Stimulated activated CD8-positive, alpha-beta memory T cell treated with anti-CD3 and anti-CD28 coated beads, Interleukin-4, amount 100 ng/mL, for 24 hours (primary cell): ENCODE results near the gene IWS1.

ENCODE experiments used
- DNase-seq: peaks from one replicate; pipeline ENCODE4 v3.0.0-alpha.2; 2020; ENCODE audit warnings: low read depth

Gene IWS1

DNA sequence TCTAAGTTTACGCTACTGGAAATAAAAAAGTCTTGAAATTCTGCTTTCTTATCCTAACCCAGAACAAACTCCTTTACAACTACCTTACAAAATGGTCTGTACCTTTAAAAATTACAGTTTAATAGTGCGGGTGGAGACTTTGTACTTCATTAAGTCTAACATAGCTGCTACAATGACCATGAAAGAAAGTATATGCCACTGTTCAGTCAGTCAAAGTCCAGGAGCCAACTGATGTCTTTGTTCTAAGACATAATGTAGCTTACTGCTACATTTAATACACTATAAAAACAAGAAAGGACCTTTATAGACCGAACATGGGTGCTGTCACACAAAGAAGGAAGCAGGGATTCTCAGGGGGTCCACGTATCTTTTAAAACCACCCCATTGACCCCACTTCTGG is 36.0 kb downstream of the IWS1 start:
- DNase-seq = no peak

DNA sequence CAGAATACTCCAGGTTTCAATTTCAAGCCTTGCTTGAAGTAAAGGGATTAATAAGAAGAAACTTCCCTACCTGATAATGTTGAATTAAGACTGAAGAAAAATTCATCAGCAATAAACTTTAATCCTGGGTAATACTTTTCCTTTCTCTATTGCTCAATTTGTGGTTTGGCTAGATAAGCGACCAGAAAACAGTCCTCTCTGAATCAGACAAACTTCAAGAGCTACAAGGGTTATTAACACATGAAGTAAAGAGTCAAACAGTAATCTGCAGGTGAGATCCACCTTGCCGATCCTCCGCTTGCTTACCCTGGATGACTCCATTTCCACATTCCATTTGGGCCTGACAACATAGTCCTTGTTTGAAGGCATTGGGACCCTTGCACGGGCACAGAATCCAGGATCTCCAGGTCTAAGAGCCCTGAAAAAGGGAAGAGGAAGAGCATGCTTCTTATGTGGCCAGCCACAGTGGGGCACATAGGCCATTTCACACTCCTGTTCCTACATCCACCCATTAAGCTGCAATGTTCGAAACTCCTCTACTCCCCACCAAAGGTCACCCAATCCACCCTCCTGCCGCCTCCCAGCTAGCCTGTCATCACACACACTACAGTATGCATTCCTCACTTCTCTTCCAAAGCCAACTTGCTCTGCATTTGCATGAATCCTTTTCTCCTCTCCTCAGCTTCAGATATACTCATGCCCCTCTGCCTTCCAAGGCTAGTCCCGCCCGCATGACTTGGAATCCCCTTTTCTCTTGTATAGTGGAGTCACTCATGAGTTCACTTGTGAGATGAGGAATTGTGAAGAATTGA is 39.8 kb downstream of the IWS1 start:
- no peak for DNase-seq

DNA sequence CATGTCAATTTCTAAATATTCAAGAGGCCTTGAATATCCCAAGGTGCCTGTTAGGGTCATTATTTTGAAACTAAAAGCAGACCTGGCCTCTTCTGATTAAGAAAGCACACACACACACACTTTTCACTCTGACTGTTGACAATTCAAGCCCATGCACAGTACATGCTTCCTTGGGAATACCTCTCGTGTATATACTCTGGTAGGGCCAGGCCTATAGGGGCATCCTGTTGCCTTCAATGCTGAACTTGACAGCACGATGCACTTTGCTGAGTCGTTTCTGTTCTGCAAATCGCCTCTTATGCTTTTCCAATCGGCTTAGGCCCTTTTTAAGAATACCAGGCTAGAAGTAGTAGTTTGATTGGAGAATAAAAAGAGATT is 40.6 kb downstream of the IWS1 start:
- no peak for DNase-seq

DNA sequence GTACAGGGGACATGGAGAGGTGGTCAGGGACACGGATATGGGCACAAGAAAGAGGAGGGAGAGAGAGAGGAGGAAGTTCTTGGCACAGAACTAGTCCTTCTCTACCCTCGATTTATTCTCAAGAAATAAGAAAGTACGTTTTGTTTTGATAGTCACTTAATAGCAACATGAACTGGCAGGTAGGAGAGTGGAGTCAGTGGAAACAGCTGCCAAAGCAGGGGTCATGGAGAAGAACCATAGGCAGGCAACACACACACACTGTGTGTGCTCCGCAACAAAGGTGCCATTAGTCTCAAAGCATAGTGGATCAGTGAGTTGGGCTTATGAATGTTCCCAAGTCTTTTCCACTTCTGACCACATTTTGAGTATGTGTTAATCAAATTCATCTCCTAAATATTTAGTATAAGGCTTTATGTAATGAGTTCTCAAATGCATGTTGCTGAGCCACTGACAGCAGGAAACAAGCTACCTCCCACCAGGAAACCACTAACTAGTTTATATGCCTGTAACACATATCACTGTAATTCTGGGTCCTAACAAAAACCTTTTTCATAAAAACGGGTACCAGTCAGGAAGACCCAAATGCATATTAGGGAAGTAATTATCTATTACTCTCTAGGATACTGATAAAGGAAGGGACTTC is 41.1 kb downstream of the IWS1 start:
- no peak for DNase-seq

DNA sequence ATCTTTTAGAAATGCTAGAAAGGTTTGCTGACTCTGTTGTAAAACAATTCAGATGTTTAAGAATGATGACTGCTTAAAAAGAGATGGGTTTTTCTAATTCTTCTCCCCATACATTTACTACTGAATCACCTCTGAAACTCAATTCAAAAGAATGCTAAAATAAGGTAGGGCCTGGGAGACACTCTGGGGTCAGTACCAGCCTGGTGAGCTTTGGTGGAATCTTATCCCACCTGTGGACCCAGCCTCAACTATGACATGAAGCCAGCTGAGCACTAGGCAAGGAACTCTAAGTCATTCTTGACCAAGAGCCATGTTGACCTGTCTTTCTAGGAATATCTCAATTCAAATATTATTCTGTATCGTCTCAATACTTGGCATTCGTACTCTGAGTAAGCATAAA is 44.3 kb downstream of the IWS1 start:
- DNase-seq = no peak

DNA sequence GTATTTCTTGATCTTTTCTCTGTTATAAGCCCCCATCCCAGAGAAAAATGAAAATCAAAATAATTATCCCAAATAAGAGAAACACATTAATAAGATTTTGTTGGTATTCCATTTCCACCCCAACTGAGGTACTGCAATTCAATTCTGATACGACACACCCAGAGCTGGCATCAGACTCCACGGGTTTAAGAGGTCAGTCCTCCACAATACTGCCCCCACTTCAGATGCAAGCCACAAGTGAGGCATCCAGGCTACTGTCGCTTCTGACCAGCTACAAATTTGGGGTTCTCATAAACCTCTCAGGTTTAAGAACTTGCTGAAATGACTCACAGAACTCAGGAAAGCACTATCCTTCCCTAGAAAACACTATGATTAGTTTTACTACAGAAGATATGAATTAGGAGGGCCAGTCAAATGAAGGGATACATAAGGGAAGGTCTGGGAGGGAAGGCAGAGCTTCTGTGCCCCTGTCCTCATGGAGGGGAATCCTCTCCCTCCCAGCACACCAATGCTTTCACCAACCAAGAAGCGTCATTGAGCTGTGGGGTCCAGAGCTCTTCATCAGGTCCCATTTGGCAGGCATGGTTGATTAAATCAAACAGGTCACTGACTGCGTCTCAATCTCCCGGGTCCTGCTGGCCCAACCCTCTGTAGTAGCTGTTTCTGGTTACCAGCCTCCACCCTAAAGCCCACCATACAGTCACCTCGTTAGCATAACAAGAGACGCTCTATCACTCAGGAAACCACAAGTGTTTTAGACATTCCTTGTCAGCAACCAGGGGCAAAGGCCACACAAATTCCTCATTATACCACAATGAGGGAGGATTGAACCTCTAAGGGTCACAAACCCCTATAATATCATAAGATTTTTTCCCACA is 46.2 kb downstream of the IWS1 start:
- DNase-seq = no peak

DNA sequence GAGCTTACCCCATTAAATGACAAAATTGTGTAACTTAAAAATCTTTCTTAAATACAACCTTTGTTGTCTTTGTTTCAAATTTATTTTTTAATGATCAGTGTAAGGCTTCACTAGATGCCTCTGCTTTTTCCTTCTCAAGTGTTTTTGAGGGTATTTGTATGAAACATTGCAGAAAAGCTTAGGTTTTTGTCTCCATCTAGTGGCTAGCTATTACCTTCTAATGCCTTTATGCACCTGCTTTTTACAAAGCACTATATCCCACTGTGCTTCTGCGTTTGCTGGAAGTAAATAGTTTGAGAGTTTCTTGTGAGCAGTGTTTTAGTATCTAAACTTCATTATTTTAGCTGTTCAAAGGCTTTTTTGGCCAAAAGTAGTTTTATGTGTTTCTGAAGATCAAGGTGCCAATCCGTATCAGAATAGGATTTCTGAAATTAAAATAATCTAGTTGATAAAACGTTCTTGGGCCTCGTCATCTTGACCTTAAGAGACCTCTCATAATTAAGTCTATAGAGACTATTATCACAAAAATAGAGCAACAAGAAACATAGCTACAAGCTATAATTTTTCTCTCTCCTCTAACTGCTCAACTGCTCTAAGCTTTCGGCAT is 47.0 kb downstream of the IWS1 start:
- no peak for DNase-seq

DNA sequence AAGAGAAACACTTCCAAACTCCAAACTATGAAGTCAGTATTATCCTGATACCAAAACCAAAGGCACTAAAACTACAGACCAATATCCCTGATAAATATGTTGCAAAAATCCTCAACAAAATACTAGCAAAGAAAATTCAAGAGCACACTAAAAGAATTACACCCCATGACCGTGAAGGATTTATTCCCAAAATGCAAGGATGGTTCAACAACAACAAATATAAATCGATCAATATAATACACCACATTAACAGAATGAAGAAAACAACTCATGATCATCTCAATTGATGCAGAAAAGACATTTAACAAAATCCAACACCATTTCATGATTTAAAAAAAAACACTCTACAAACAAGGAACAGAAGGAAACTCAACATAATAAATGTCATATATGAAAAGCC is 50.5 kb downstream of the IWS1 start:
- no peak for DNase-seq

DNA sequence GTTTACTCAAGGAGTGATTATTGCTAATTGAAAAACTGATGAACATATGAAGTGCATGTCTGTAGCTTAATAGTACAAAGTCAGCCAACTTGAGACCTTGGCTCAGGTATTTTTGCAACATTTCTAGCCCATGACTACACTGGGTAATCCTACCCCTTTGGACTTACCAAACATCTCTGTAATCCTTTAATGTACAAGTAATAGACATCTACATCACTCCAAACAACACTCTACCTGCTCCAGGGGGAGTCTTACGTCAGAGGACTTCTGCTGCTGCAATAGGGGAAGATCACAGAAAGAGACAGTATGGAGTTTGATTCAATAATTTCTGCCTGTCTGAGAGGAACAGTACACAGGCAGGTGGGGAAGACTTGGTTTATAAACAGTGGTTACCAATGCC is 54.0 kb downstream of the IWS1 start:
- no peak for DNase-seq

DNA sequence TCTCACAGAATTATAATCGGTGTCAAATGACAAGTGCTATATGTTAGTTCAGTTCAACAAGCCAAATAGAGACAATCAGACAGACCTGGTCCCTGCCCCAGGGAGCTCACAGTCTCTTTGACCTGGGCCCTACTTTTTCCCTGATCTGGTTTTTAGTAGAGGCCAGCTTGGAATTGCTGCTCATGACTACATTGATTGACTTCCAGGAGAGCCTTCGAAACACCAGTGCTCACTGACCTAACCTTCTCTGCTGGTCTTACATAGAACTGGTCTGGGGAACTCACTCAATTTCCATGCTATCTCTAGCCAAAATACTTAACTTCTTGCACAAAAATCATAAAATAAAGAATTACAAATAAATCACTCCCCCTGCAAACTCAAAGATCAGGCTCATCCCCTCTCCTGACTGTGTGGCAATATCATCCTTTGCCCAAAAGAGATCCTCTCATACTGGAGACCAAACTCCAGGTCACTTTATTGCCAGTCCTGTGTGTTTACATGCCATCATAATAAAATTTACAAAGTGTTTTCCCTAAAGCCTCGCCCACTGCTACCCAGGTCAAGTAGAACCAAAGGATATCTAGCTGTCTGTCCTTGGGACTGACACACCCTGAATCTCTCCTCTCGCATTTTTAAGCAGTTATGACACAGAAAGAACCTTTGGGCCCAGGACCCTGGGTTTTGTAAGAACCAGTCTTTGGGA is 54.9 kb downstream of the IWS1 start:
- no peak for DNase-seq

DNA sequence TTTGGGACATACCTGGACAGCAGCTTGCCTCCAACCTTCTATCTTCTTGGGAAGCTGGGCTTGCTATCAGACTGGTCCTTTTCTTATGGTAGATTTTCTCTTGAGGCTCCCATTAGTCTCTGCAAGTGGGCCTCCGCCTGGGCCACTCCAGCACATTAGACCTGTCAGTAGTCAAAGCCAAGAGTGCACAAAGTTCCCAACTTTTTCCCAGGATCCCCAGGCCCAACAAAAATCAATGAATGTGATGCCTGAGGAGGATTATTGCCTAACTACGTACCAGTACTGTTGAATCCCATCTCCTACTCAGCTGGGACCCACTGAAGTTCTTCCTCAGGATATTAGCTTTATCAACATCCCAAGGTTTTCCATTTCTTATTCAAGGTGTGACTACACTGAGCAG is 56.3 kb downstream of the IWS1 start:
- no peak for DNase-seq

DNA sequence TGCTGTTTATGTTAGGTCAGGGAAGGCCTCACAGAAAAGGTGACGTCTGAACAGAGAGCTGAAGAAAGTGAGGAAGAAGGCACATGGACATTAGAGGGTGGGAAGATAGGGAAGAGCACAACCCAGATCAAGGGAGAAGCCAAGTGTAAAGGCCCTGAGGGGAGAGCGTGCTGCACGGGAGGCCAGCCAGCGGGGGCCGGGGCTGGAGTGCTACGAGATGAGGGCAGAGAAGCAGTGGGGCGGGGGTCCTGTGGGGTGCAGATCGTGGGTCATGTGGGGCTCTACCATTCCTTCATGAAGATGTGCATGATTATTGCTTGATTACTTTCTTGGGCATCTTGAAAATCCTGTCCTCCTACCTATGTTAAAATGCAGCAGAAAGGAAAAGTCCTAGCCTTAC is 57.2 kb downstream of the IWS1 start:
- no peak for DNase-seq

DNA sequence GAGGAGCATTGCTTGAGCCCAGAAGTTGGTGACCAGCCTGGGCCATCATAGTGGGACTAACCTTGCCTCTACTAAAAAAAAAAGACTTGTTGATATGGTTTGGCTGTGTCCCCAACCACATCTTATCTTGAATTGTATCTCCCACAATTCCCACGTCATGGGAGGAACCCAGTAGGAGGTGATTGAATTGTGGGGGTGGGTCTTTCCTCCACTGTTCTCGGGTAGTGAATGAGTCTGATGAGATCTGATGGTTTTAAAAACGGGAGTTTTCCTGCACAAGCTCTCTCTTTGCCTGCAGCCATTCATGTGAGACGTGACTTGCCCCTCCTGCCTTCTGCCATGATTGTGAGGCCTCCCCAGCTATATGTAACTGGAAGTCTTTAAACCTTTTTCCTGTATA is 61.0 kb downstream of the IWS1 start:
- no peak for DNase-seq

DNA sequence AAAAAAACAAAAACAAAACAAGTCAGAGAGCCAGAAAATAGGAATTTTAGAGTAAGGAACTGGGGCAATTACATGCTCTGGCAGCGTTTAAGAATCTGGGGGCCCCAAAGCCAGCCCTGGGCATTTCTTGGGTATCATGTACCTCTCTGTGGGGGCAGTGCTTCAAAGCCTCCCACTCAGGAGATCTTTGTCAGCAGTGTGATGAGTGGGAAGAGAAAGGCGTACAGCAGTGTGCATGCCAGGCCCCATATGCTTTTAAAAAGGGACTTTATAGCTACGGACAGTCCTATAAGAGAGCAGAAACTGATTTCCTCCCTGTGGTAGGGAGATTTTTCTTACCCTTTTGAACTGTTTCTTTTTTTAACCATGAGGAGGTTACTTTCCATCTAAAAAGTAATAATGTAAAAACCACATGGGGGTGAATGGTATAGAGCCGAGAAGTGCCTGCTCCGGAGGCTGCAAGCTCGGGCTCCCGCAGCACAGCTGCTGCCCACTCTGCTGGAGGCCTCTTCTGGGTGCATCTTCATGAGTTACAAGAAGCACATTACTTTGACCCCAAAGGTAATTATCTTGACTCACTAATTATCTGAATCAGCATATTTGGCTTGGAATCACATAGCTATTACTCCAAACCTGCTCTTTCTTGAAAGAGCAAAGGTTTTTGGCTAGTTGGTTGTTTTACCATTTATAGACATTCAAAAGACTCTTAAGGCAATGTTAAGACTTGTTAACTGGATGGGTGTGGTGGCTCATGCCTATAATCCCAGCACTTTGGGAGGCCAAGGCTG is 61.6 kb downstream of the IWS1 start:
- DNase-seq = no peak

DNA sequence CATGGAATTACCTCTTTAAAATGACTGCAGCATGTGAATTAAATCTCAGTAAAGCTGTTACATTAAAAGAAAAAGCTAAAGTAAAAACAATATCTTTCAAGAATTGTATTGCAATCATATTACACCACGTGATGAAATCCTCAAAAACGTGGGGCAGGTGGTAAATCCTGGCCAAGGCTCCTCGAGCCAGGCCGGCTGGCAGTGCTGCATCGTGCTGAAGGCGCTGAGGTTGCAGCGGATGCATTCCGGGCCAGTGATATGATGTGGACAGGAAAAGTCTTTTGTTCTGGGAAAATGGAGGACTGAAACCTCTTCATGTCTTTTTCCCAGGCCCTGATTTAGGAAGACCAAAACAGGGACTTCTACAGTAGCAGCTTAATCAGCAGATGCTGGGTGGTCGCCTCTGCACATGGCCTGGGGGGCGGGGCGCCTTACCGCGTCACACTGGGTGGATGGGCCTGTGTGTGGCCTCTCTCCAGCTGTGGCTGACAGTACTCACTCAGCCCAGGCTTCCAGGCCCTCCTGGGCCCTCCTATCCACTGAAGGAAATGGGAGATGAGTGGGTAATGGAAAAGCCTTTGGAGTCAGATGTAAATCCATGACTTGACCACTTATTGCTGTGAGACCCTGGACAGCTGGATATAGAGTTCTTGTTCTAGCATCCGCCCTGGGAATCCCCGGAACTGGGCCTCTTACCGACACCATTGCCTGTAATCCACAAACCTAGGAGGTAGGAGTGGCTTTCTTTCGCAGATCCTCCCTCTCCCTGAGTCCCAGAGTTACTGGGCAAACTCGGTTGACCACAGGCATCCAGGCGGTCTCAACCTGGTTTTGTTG is 62.9 kb downstream of the IWS1 start:
- no peak for DNase-seq

DNA sequence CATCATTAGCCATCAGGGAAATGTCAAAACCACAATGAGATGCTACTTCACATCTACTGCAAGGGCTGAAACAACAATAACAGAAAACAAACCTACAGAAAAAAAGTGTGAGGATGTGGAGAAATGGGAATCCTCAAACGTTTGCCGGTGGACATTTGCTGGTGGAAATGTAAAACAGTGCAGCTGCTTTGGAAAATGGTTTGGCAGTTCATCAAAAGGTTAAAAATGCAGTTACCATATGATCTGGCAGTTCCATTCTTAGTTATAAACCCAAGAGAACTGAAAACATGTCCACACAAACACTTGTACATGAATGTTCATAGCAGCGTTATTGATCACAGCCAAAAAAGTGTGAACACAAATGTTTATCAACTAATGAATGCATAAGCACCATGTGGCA is 63.8 kb downstream of the IWS1 start:
- no peak for DNase-seq

DNA sequence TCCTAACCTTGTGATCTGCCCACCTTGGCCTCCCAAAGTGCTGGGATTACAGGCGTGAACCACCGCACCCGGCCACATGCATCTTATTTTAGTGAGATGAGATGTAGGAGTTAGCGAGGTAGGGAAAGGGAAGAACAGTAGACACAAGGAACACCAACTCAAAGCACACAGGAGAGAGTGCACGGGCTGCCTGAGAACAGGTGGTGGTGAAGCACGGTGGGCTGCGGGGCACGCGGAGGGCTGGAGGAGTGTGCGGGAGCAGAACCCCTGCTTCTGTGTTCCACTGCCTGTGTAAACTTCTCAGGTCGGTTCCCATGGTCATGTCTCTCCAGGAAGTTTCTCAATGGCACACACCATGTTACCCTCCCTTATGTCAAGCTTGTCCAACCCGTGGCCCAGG is 69.3 kb downstream of the IWS1 start:
- no peak for DNase-seq

DNA sequence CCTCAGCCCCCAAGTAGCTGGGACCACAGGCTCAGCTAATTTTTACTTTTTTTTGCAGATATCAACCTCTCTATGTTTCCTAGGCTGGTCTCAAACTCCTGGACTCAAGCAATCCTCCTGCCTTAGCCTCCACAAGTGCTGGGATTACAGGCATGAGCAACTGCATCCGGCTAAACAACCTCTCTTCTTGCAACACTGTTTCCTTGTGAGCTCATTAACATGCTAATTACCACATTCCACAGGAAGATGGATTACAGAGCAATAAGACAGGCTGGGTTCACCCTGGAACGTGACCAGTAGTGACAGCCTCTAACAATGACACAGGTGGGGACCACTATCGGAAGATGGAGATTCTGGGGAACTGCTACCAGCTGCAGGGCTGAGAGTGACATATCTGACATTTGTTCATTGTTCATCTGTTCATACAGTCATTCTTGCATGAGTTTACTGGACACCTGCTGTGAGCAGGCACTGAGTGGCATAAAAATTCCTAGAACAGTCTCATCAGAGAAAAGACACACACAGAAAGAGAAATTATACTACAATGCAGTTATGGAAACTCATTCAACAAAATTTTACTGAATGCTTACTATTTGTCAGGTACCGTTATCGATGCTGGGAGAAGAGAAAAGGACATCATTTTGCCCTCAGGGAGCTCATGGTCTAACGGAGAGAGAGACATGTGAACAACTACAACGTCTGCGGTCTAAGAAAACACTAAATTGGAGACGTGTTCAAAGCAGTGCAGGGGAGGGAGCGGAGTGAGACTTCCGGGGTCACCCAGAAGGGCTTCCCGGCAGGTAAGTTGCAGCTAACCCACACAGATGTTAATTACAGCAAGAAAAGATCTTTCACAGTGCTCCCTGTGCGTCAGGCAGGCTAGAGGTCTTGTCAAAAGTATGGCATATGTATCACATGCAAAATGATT is 70.5 kb downstream of the IWS1 start:
- DNase-seq = no peak
